K562 (cell line): ENCODE results near the gene INTS13. TPM values are rescaled to one million over a fixed set of nuclear protein-coding genes. Genes with fewer than 3 reads are reported as not detected.

Experiments used
- ATAC-seq: fragments of 200-7000 bp; cut with Tn5 transposase; 3 replicates; pipeline ENCODE4 v1.9.1; 2020; ENCODE audit warnings: moderate library complexity
- BruUV-seq: library from RNA; stranded (reverse); fragments of 400-500 nt; replicated peaks from 2 replicates; lab custom pipeline; 2021; lab: Mats Ljungman, UMichigan
- CTCF ChIA-PET: fragments of 300-600 bp; formaldehyde crosslinking; extraction: SDS; loops from one replicate; lab custom pipeline; 2021; ENCODE audit warnings: low intra/inter-chr PET ratio; lab: Yijun Ruan, JAX
- POLR2A ChIA-PET: fragments of 300-600, 350-650 bp; sonication (Branson Sonifier 250); formaldehyde crosslinking; extraction: SDS; loops from one replicate; lab custom pipeline; 2021; ENCODE audit warnings: antibody characterized with exemption, inconsistent platforms; lab: Yijun Ruan, JAX
- DNase-seq, 4 experiments: peaks; one replicate each; pipeline versions ENCODE4 v3.0.0 to v3.0.0-alpha.2; 2011 to 2018; ENCODE audit warnings: low spot score in 3 of 4, mixed read lengths in 3 of 4; ENCODE audit errors: extremely low read depth in 1 of 4
- FAIRE-seq: peaks from 2 replicates; lab custom pipeline; 2011; peaks lifted over from hg19 to GRCh38; lab: Jason Lieb, UNC
- H2AFZ ChIP-seq: 2 replicates; pipeline ENCODE4 v1.6.0; 2011; ENCODE audit warnings: low read depth, low read length, control low read depth, inconsistent platforms
- H3K27ac ChIP-seq: fragments of 200-600 bp; 3 replicates; pipeline ENCODE4 v1.8.0; 2011; ENCODE audit warnings: low read depth, mild to moderate bottlenecking, control low read depth, inconsistent platforms, low read length, moderate library complexity, mixed read lengths; ENCODE audit errors: extremely low read depth
- H3K27me3 ChIP-seq, 2 experiments: fragments of 300-600 bp in 1 of 2; 2 replicates in 1 of 2; 3 replicates in 1 of 2; pipeline versions ENCODE4 v1.6.0 to v1.8.0; 2011; ENCODE audit warnings: inconsistent platforms in 2 of 2, low read length in 2 of 2, mild to moderate bottlenecking in 1 of 2, mixed read lengths in 1 of 2, moderate library complexity in 1 of 2; ENCODE audit not compliant: control insufficient read depth in 2 of 2, insufficient read depth in 2 of 2
- H3K36me3 ChIP-seq: fragments of 300-600 bp; 3 replicates; pipeline ENCODE4 v1.8.0; 2011; ENCODE audit warnings: mild to moderate bottlenecking, low read length, inconsistent platforms; ENCODE audit not compliant: control insufficient read depth, insufficient read depth
- H3K4me1 ChIP-seq, 2 experiments: fragments of 200-600 bp in 1 of 2; replicated peaks in 1 of 2; 2 replicates in 1 of 2; 3 replicates in 1 of 2; pipeline versions ENCODE4 v1.5.1 to v1.8.0; 2011; ENCODE audit warnings: inconsistent platforms in 2 of 2, low read length in 2 of 2, mild to moderate bottlenecking in 1 of 2, mixed read lengths in 1 of 2, moderate library complexity in 1 of 2; ENCODE audit not compliant: control insufficient read depth in 2 of 2, insufficient read depth in 2 of 2
- H3K4me2 ChIP-seq: 2 replicates; pipeline ENCODE4 v1.6.1; 2011; ENCODE audit warnings: low read length, control low read depth, inconsistent platforms, mixed read lengths; ENCODE audit not compliant: insufficient read depth
- H3K4me3 ChIP-seq: fragments of 200-600 bp; sonication (generic), shearing (Covaris generic); 2 replicates; pipeline ENCODE4 v1.5.1; 2016; ENCODE audit warnings: control low read depth, inconsistent platforms
- H3K79me2 ChIP-seq: fragments of 200-600 bp; 3 replicates; pipeline ENCODE4 v1.8.0; 2011; ENCODE audit warnings: low read length, inconsistent platforms; ENCODE audit not compliant: control insufficient read depth, insufficient read depth
- H3K9ac ChIP-seq, 2 experiments: 2 replicates each; pipeline versions ENCODE4 v1.6.0 to v1.6.1; 2011; ENCODE audit warnings: low read depth in 2 of 2, low read length in 2 of 2, control low read depth in 1 of 2, inconsistent platforms in 1 of 2, mild to moderate bottlenecking in 1 of 2, mixed read lengths in 1 of 2; ENCODE audit not compliant: insufficient read depth in 1 of 2
- H3K9me1 ChIP-seq: one replicate; pipeline ENCODE4 v1.6.0; 2011; ENCODE audit warnings: inconsistent platforms, mild to moderate bottlenecking, low read length, moderate library complexity; ENCODE audit not compliant: control insufficient read depth, insufficient read depth
- H3K9me3 ChIP-seq: replicated peaks from 2 replicates; pipeline ENCODE4 v1.5.1; 2011; ENCODE audit warnings: low read depth, low read length, inconsistent platforms; ENCODE audit not compliant: control insufficient read depth, insufficient read depth
- H4K20me1 ChIP-seq: replicated peaks from 2 replicates; pipeline ENCODE4 v1.6.1; 2011; ENCODE audit warnings: low read length, inconsistent platforms, mixed read lengths; ENCODE audit not compliant: control insufficient read depth, insufficient read depth
- DIDO1 ChIP-seq: fragments of 450-650 bp; IDR thresholded peaks from 2 replicates; pipeline ENCODE4 v1.6.1; 2016; ENCODE audit warnings: low read depth, missing biosample characterization, missing genetic modification characterization
- E2F3 ChIP-seq: fragments of 250-450 bp; sonication (Bioruptor Pico); IDR thresholded peaks from 2 replicates; pipeline ENCODE4 v1.4.0; 2020; ENCODE audit warnings: mild to moderate bottlenecking
- MYC ChIP-seq, 2 experiments: fragments of 250-450 bp in 1 of 2; sonication (Bioruptor Pico) in 1 of 2; IDR thresholded peaks; 2 replicates each; pipeline versions ENCODE4 v1.5.1 to v1.6.1; 2012 to 2021; ENCODE audit warnings: low read depth in 2 of 2, borderline replicate concordance in 1 of 2, improper control_type of control experiment in 1 of 2, low read length in 1 of 2, mild to moderate bottlenecking in 1 of 2, moderate library complexity in 1 of 2
- POLR2G ChIP-seq: fragments of 200-400 bp; formaldehyde crosslinking; IDR thresholded peaks from 2 replicates; pipeline ENCODE4 v1.6.1; 2017; ENCODE audit warnings: low read depth, mild to moderate bottlenecking, antibody characterized with exemption, low read length, moderate library complexity
- RBM22 ChIP-seq: fragments of 200-400 bp; formaldehyde crosslinking; IDR thresholded peaks from 2 replicates; pipeline ENCODE4 v1.6.1; 2018; ENCODE audit warnings: low read length, low read depth; ENCODE audit not compliant: poor library complexity, severe bottlenecking
- SPI1 ChIP-seq: IDR thresholded peaks from 2 replicates; pipeline ENCODE4 v1.6.1; 2011; ENCODE audit warnings: low read depth, low read length, control low read depth, borderline replicate concordance
- TAF1 ChIP-seq: IDR thresholded peaks from 2 replicates; pipeline ENCODE4 v1.6.1; 2011; ENCODE audit warnings: mild to moderate bottlenecking, low read length, moderate library complexity; ENCODE audit not compliant: insufficient read depth, control insufficient read depth, severe bottlenecking; ENCODE audit errors: extremely low read depth
- THRB ChIP-seq: fragments of 450-650 bp; formaldehyde crosslinking; conservative IDR thresholded peaks from 2 replicates; pipeline ENCODE4 v1.4.0; 2022; ENCODE audit warnings: mild to moderate bottlenecking, missing genetic modification characterization
- ZBTB11 ChIP-seq, 3 experiments: fragments of 200-800 bp in 1 of 3; fragments of 250-450 bp in 1 of 3; fragments of 450-650 bp in 1 of 3; sonication (Bioruptor Pico) in 1 of 3; sonication (Bioruptor generic) in 1 of 3; formaldehyde crosslinking in 1 of 3; IDR thresholded peaks; 2 replicates each; pipeline versions ENCODE4 v1.6.1 to v1.8.0; 2016 to 2022; ENCODE audit warnings: mild to moderate bottlenecking in 2 of 3, missing genetic modification characterization in 2 of 3, missing compliant biosample characterization in 1 of 3, moderate library complexity in 1 of 3
- ZNF324 ChIP-seq: fragments of 250-450 bp; sonication (Bioruptor Pico); IDR thresholded peaks from 2 replicates; pipeline ENCODE4 v1.4.0; 2020; ENCODE audit warnings: mild to moderate bottlenecking
- ZNF780A ChIP-seq: fragments of 250-450 bp; sonication (Bioruptor Pico); IDR thresholded peaks from 2 replicates; pipeline ENCODE4 v1.5.0; 2021; ENCODE audit warnings: mild to moderate bottlenecking
- WGBS: fragments of 100-300 bp; shearing (Covaris generic); methylation state at CpG from one replicate; pipeline ENCODE4 v1.1.6; 2016; ENCODE audit warnings: low coverage, mixed read lengths; ENCODE audit not compliant: insufficient coverage; ENCODE audit errors: missing lambda C conversion rate; 5-methylcytosine and 5-hydroxymethylcytosine counted together
- in situ Hi-C: fragments of 300-500 bp; cut with MboI; formaldehyde crosslinking; loops from 4 replicates; pipeline ENCODE4 v1.15.0; 2018; ENCODE audit warnings: inconsistent platforms, mixed read lengths
- intact Hi-C: fragments of 100-400 bp; cut with micrococcal nuclease; formaldehyde crosslinking; loops from 2 replicates; pipeline ENCODE4 v1.14.2; 2022
- polyA plus RNA-seq, 8 experiments: library from polyadenylated mRNA; depleted of rRNA in 4 of 8; stranded (reverse) in 5 of 8; unstranded in 3 of 8; fragments of >200 nt; fragmentation: Nextera tagmentation in 2 of 8; fragmentation: Illumina TruSeq in 1 of 8; extraction: Ambion mirVana in 2 of 8; extraction: Trizol in 1 of 8; gene quantifications; 2 replicates each; pipeline versions ENCODE4 v1.2.1 to v1.2.3, GENCODE V29; 2011 to 2014; ENCODE audit warnings: inconsistent platforms in 1 of 8, missing spikeins in 1 of 8
- total RNA-seq, 7 experiments: library from RNA; depleted of rRNA in 6 of 7; stranded (reverse); fragments of >200 nt in 6 of 7; fragmentation: Illumina TruSeq in 2 of 7; extraction: Trizol in 2 of 7; gene quantifications; 2 replicates each; pipeline versions ENCODE4 v1.2.1 to v1.2.3, GENCODE V29; 2011 to 2021; ENCODE audit warnings: low replicate concordance in 1 of 7
- TF ChIP-seq, protein P1 (sequence below): fragments of 450-650 bp; formaldehyde crosslinking; IDR thresholded peaks from 2 replicates; pipeline ENCODE4 v1.4.0; 2020; ENCODE audit warnings: mild to moderate bottlenecking, moderate library complexity

The INTS13 gene
- total and polyA plus RNA-seq, 9 of the 15 experiments (the other 6 are each of a cell fraction or from before 2014, with no cell fraction given): 48.3 to 91.8 (median 78.1) TPM

DNA sequence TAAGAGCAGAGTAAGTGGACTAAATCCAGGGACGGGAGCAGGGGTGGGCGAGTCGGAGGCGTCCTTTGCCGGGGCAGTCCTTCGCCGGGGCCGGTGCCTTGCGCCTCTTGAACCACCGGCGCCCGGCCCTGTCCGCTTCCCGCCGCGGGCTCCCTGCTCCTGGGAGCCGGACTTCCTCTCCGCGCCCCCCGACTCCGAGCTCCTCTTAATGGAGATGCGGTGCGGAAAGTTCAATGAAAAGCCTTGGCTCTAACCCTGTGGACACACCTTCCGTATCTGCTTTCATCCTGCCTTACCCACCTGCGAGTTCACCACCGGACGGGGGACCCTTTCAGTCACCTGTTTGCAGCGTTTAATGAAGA, 901 bp upstream of the INTS13 start (continued):
- TF ChIP-seq ZBTB11 (CRISPR knock-in tag; IDR thresholded peaks at IDR 0.05): no peak
- 0 out of 2 replicates have a peak, but pooled peaks have one; percentile 5 for TF ChIP-seq DIDO1
- TF ChIP-seq RBM22: peak; percentile 39
- TF ChIP-seq SPI1: peak; percentile 56; the same call in 1 of the 2 replicates
- peak; percentile 60; the same call in 1 of the 2 replicates for TF ChIP-seq POLR2G
- no peak for TF ChIP-seq ZNF324 (CRISPR knock-in tag)

GRCh38 chr12:26937443-26937862, 328 bp downstream of the INTS13 start:
- H3K9me1 ChIP-seq: no peaks in the 10 kb centered on the region
- peaks cover 29% of the 10 kb centered on the region for H3K36me3 ChIP-seq
- BruUV-seq: TSS peak; percentile 51
- H3K9me3 ChIP-seq: no peaks in the 10 kb centered on the region
- H3K4me3 ChIP-seq: peak overlapping the region; percentile 84
- intact Hi-C loops (loop anchor here (2.0 kb wide), 1 partner anchor 77 kb away; the partner anchor contains the start of gene TM7SF3), in situ Hi-C loops (loop anchor here (5.0 kb wide), 1 partner anchor 75 kb away; the partner anchor contains the start of gene TM7SF3)
- 1% methylated on average over 10 of the region's 10 CpGs for WGBS
- H3K4me2 ChIP-seq: peak overlapping the region; percentile 98
- H3K27ac ChIP-seq: peak overlapping the region; percentile 95
- peaks cover 95% of the 10 kb centered on the region for H3K79me2 ChIP-seq
- H3K4me1 ChIP-seq: peaks cover 0 to 21% of the 10 kb centered on the region in 2 experiments; a peak in 3 of 5 replicates
- H2AFZ ChIP-seq: peak overlapping the region; percentile 88
- ChIA-PET POLR2A (no interaction called here), CTCF (no interaction called here)
- peak overlapping the region; percentile 94 to 95 for H3K9ac ChIP-seq
- H3K27me3 ChIP-seq: no peaks in the 10 kb centered on the region
- DNase-seq (no peak), ATAC-seq (no peak), FAIRE-seq (no peak)
- 0 out of 2 replicates have a peak, but pooled peaks cover 5% of the 10 kb centered on the region for H4K20me1 ChIP-seq
- TF ChIP-seq, protein P1, sequence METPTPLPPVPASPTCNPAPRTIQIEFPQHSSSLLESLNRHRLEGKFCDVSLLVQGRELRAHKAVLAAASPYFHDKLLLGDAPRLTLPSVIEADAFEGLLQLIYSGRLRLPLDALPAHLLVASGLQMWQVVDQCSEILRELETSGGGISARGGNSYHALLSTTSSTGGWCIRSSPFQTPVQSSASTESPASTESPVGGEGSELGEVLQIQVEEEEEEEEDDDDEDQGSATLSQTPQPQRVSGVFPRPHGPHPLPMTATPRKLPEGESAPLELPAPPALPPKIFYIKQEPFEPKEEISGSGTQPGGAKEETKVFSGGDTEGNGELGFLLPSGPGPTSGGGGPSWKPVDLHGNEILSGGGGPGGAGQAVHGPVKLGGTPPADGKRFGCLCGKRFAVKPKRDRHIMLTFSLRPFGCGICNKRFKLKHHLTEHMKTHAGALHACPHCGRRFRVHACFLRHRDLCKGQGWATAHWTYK (CRISPR knock-in tag): 0 out of 2 replicates have a peak, but pooled peaks have one; percentile 7
- 0 out of 2 replicates have a peak, but pooled peaks have one; percentile 13 for TF ChIP-seq E2F3 (CRISPR knock-in tag)
- TF ChIP-seq ZNF780A (CRISPR knock-in tag): no peak
- peak; percentile 41; the same call in 1 of the 2 replicates for TF ChIP-seq MYC (IDR thresholded peaks at IDR 0.05; ENCODE audit: low read depth, low read length)
- TF ChIP-seq MYC (CRISPR knock-in tag; IDR thresholded peaks at IDR 0.05; ENCODE audit: borderline replicate concordance, low read depth): no peak
- TF ChIP-seq TAF1: no peak
- 0 out of 2 replicates have a peak, but pooled peaks have one; percentile 9 for TF ChIP-seq THRB (CRISPR knock-in tag)
